HEK293 (cell line): ENCODE data around the gene SLC38A5.

Experiments used
- IKZF3 ChIP-seq: fragments of 450-650 bp; IDR thresholded peaks from 2 replicates; pipeline ENCODE4 v1.5.0; 2018; ENCODE audit warnings: missing biosample characterization, mild to moderate bottlenecking, missing genetic modification characterization, moderate library complexity
- KLF7 ChIP-seq: fragments of 450-650 bp; formaldehyde crosslinking; IDR thresholded peaks from 2 replicates; pipeline ENCODE4 v1.5.1; 2016; ENCODE audit warnings: missing biosample characterization, missing genetic modification characterization, borderline replicate concordance
- MYNN ChIP-seq: fragments of 450-650 bp; formaldehyde crosslinking; IDR thresholded peaks from 2 replicates; pipeline ENCODE4 v1.5.1; 2016; ENCODE audit warnings: missing biosample characterization, missing genetic modification characterization, borderline replicate concordance
- SETDB1 ChIP-seq: IDR thresholded peaks from one replicate; pipeline ENCODE4 v1.6.1; 2017; ENCODE audit warnings: mild to moderate bottlenecking, low read length, moderate library complexity, mixed read lengths; ENCODE audit not compliant: insufficient read length
- SP2 ChIP-seq: fragments of 450-650 bp; formaldehyde crosslinking; IDR thresholded peaks from 2 replicates; pipeline ENCODE4 v1.5.1; 2016; ENCODE audit warnings: missing biosample characterization, missing genetic modification characterization
- ZBTB48 ChIP-seq: fragments of 450-650 bp; formaldehyde crosslinking; IDR thresholded peaks from 2 replicates; pipeline ENCODE4 v1.5.1; 2016; ENCODE audit warnings: missing biosample characterization, missing genetic modification characterization
- ZEB2 ChIP-seq: fragments of 450-650 bp; formaldehyde crosslinking; IDR thresholded peaks from 2 replicates; pipeline ENCODE4 v1.5.1; 2016; ENCODE audit warnings: missing biosample characterization, missing genetic modification characterization
- ZFHX2 ChIP-seq: fragments of 450-650 bp; formaldehyde crosslinking; conservative IDR thresholded peaks from 2 replicates; pipeline ENCODE4 v1.5.1; 2016; ENCODE audit warnings: missing biosample characterization, missing genetic modification characterization
- ZNF184 ChIP-seq: fragments of 450-650 bp; IDR thresholded peaks from 2 replicates; pipeline ENCODE4 v1.5.1; 2018; ENCODE audit warnings: missing biosample characterization, mild to moderate bottlenecking, missing genetic modification characterization
- ZNF239 ChIP-seq: fragments of 450-650 bp; formaldehyde crosslinking; IDR thresholded peaks from 2 replicates; pipeline ENCODE4 v1.5.1; 2016; ENCODE audit warnings: missing biosample characterization, missing genetic modification characterization
- ZNF341 ChIP-seq: fragments of 450-650 bp; formaldehyde crosslinking; IDR thresholded peaks from 2 replicates; pipeline ENCODE4; 2016; ENCODE audit warnings: low read depth, missing biosample characterization, missing genetic modification characterization
- ZNF416 ChIP-seq: fragments of 450-650 bp; formaldehyde crosslinking; IDR thresholded peaks from 2 replicates; pipeline ENCODE4 v1.5.1; 2016; ENCODE audit warnings: missing biosample characterization, missing genetic modification characterization
- ZNF501 ChIP-seq: fragments of 450-650 bp; formaldehyde crosslinking; IDR thresholded peaks from 2 replicates; pipeline ENCODE4 v1.5.1; 2016; ENCODE audit warnings: missing biosample characterization, missing genetic modification characterization
- ZNF548 ChIP-seq: fragments of 450-650 bp; formaldehyde crosslinking; IDR thresholded peaks from 2 replicates; pipeline ENCODE4 v1.5.1; 2016; ENCODE audit warnings: missing biosample characterization, missing genetic modification characterization
- ZNF555 ChIP-seq: fragments of 450-650 bp; formaldehyde crosslinking; conservative IDR thresholded peaks from 2 replicates; pipeline ENCODE4 v1.5.1; 2017; ENCODE audit warnings: missing biosample characterization, mild to moderate bottlenecking, missing genetic modification characterization, inconsistent platforms
- ZNF677 ChIP-seq: fragments of 450-650 bp; IDR thresholded peaks from 2 replicates; pipeline ENCODE4 v1.5.0; 2018; ENCODE audit warnings: missing biosample characterization, mild to moderate bottlenecking, missing genetic modification characterization, moderate library complexity
- ZNF791 ChIP-seq: fragments of 450-650 bp; formaldehyde crosslinking; IDR thresholded peaks from 2 replicates; pipeline ENCODE4 v1.5.1; 2016; ENCODE audit warnings: missing biosample characterization, missing genetic modification characterization
- ZSCAN16 ChIP-seq: fragments of 450-650 bp; formaldehyde crosslinking; IDR thresholded peaks from 2 replicates; pipeline ENCODE4 v1.5.1; 2016; ENCODE audit warnings: missing biosample characterization, missing genetic modification characterization
- TF ChIP-seq, protein P1 (sequence below): fragments of 450-650 bp; formaldehyde crosslinking; IDR thresholded peaks from 2 replicates; pipeline ENCODE4 v1.5.1; 2017; ENCODE audit warnings: missing biosample characterization, missing genetic modification characterization
- TF ChIP-seq, protein P2 (sequence below): fragments of 450-650 bp; formaldehyde crosslinking; IDR thresholded peaks from 2 replicates; pipeline ENCODE4 v1.5.1; 2017; ENCODE audit warnings: missing biosample characterization, missing genetic modification characterization
- TF ChIP-seq, protein P3 (sequence below): fragments of 450-650 bp; formaldehyde crosslinking; IDR thresholded peaks from 2 replicates; pipeline ENCODE4 v1.5.1; 2016; ENCODE audit warnings: missing biosample characterization, missing genetic modification characterization
- TF ChIP-seq, protein P4 (sequence below): fragments of 450-650 bp; formaldehyde crosslinking; IDR thresholded peaks from 2 replicates; pipeline ENCODE4 v1.5.1; 2016; ENCODE audit warnings: missing biosample characterization, missing genetic modification characterization
- TF ChIP-seq, protein P5 (sequence below): fragments of 450-650 bp; formaldehyde crosslinking; IDR thresholded peaks from 2 replicates; pipeline ENCODE4 v1.5.1; 2017; ENCODE audit warnings: missing biosample characterization, missing genetic modification characterization
- TF ChIP-seq, protein P6 (sequence below): fragments of 450-650 bp; formaldehyde crosslinking; optimal IDR thresholded peaks from 2 replicates; pipeline ENCODE3; 2016; ENCODE audit warnings: missing biosample characterization, mild to moderate bottlenecking, missing genetic modification characterization
- TF ChIP-seq, protein P7 (sequence below): fragments of 450-650 bp; formaldehyde crosslinking; conservative IDR thresholded peaks from 2 replicates; pipeline ENCODE4 v1.5.1; 2016; ENCODE audit warnings: low read depth, missing biosample characterization, missing genetic modification characterization

Gene SLC38A5

DNA sequence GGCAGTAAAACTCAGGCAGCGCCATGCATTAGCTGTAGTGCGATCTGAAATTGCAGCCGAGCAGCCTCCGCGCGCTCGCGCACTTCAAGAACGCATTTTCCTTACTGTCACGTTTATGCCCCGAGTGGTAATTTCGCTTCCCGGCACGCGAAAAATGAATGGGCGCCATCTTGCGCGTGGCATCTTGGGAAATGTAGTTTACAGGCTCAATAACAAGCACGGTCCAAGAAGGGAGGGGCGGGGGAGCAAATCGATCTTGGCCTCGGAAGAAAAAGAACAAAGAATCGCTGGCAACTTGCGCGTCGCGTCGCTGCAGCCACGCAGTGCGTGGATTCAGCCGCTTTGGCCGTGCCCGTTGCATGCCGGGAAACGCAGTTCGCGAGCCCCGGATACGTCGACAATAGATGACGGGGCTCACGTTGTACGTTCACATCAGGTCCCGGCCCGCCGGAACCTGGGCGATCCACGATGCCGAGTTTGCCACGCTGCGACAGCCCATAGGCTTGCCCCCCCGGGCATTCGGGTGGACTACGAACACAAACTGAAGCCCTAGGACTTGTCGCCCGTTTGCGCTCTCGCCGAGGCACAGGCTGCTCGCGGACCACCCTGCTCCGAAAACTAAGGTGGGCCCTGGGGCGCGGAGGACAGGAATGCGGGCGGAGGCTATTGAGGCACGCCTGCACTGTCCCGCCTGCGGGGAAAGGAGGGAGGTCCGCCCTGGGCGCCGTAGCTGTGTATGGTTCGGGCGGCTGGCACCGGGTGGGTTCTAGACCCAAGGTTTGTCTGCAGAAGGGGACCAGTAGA lies 5.9 kb upstream of the SLC38A5 start, which contains the start of gene FTSJ1 (continued):
- TF ChIP-seq, protein P1, sequence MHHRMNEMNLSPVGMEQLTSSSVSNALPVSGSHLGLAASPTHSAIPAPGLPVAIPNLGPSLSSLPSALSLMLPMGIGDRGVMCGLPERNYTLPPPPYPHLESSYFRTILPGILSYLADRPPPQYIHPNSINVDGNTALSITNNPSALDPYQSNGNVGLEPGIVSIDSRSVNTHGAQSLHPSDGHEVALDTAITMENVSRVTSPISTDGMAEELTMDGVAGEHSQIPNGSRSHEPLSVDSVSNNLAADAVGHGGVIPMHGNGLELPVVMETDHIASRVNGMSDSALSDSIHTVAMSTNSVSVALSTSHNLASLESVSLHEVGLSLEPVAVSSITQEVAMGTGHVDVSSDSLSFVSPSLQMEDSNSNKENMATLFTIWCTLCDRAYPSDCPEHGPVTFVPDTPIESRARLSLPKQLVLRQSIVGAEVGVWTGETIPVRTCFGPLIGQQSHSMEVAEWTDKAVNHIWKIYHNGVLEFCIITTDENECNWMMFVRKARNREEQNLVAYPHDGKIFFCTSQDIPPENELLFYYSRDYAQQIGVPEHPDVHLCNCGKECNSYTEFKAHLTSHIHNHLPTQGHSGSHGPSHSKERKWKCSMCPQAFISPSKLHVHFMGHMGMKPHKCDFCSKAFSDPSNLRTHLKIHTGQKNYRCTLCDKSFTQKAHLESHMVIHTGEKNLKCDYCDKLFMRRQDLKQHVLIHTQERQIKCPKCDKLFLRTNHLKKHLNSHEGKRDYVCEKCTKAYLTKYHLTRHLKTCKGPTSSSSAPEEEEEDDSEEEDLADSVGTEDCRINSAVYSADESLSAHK (tag by site-specific recombination), result no peak
- TF ChIP-seq ZNF791 (tag by site-specific recombination) (no peak), ZNF501 (tag by site-specific recombination) (no peak; the same call in none of the 2 replicates), ZNF416 (tag by site-specific recombination) (no peak), ZEB2 (tag by site-specific recombination) (peak; percentile 76), IKZF3 (tag by site-specific recombination) (no peak), ZNF548 (tag by site-specific recombination) (no peak), KLF7 (no peak), ZNF184 (tag by site-specific recombination) (no peak), ZNF239 (no peak), ZSCAN16 (tag by site-specific recombination) (no peak), ZNF677 (no peak), ZNF341 (peak; percentile 51; the same call in 1 of the 2 replicates), ZBTB48 (tag by site-specific recombination) (0 out of 2 replicates have a peak, but pooled peaks have one; percentile 16), MYNN (tag by site-specific recombination) (no peak), SP2 (tag by site-specific recombination) (peak; percentile 69), ZFHX2 (tag by site-specific recombination) (no peak), ZNF555 (tag by site-specific recombination) (no peak), SETDB1 (no peak)
- TF ChIP-seq, protein P2, sequence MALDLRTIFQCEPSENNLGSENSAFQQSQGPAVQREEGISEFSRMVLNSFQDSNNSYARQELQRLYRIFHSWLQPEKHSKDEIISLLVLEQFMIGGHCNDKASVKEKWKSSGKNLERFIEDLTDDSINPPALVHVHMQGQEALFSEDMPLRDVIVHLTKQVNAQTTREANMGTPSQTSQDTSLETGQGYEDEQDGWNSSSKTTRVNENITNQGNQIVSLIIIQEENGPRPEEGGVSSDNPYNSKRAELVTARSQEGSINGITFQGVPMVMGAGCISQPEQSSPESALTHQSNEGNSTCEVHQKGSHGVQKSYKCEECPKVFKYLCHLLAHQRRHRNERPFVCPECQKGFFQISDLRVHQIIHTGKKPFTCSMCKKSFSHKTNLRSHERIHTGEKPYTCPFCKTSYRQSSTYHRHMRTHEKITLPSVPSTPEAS, result no peak
- TF ChIP-seq, protein P3, sequence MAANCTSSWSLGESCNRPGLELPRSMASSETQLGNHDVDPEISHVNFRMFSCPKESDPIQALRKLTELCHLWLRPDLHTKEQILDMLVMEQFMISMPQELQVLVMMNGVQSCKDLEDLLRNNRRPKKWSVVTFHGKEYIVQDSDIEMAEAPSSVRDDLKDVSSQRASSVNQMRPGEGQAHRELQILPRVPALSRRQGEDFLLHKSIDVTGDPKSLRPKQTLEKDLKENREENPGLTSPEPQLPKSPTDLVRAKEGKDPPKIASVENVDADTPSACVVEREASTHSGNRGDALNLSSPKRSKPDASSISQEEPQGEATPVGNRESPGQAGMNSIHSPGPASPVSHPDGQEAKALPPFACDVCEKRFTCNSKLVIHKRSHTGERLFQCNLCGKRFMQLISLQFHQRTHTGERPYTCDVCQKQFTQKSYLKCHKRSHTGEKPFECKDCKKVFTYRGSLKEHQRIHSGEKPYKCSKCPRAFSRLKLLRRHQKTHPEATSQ (tag by site-specific recombination), result no peak
- TF ChIP-seq, protein P4, sequence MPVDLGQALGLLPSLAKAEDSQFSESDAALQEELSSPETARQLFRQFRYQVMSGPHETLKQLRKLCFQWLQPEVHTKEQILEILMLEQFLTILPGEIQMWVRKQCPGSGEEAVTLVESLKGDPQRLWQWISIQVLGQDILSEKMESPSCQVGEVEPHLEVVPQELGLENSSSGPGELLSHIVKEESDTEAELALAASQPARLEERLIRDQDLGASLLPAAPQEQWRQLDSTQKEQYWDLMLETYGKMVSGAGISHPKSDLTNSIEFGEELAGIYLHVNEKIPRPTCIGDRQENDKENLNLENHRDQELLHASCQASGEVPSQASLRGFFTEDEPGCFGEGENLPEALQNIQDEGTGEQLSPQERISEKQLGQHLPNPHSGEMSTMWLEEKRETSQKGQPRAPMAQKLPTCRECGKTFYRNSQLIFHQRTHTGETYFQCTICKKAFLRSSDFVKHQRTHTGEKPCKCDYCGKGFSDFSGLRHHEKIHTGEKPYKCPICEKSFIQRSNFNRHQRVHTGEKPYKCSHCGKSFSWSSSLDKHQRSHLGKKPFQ (tag by site-specific recombination), result no peak
- TF ChIP-seq, protein P5, sequence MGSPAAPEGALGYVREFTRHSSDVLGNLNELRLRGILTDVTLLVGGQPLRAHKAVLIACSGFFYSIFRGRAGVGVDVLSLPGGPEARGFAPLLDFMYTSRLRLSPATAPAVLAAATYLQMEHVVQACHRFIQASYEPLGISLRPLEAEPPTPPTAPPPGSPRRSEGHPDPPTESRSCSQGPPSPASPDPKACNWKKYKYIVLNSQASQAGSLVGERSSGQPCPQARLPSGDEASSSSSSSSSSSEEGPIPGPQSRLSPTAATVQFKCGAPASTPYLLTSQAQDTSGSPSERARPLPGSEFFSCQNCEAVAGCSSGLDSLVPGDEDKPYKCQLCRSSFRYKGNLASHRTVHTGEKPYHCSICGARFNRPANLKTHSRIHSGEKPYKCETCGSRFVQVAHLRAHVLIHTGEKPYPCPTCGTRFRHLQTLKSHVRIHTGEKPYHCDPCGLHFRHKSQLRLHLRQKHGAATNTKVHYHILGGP (tag by site-specific recombination), result no peak
- TF ChIP-seq, protein P6, sequence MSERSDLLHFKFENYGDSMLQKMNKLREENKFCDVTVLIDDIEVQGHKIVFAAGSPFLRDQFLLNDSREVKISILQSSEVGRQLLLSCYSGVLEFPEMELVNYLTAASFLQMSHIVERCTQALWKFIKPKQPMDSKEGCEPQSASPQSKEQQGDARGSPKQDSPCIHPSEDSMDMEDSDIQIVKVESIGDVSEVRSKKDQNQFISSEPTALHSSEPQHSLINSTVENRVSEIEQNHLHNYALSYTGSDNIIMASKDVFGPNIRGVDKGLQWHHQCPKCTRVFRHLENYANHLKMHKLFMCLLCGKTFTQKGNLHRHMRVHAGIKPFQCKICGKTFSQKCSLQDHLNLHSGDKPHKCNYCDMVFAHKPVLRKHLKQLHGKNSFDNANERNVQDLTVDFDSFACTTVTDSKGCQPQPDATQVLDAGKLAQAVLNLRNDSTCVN (tag by site-specific recombination), result peak; percentile 93
- TF ChIP-seq, protein P7, sequence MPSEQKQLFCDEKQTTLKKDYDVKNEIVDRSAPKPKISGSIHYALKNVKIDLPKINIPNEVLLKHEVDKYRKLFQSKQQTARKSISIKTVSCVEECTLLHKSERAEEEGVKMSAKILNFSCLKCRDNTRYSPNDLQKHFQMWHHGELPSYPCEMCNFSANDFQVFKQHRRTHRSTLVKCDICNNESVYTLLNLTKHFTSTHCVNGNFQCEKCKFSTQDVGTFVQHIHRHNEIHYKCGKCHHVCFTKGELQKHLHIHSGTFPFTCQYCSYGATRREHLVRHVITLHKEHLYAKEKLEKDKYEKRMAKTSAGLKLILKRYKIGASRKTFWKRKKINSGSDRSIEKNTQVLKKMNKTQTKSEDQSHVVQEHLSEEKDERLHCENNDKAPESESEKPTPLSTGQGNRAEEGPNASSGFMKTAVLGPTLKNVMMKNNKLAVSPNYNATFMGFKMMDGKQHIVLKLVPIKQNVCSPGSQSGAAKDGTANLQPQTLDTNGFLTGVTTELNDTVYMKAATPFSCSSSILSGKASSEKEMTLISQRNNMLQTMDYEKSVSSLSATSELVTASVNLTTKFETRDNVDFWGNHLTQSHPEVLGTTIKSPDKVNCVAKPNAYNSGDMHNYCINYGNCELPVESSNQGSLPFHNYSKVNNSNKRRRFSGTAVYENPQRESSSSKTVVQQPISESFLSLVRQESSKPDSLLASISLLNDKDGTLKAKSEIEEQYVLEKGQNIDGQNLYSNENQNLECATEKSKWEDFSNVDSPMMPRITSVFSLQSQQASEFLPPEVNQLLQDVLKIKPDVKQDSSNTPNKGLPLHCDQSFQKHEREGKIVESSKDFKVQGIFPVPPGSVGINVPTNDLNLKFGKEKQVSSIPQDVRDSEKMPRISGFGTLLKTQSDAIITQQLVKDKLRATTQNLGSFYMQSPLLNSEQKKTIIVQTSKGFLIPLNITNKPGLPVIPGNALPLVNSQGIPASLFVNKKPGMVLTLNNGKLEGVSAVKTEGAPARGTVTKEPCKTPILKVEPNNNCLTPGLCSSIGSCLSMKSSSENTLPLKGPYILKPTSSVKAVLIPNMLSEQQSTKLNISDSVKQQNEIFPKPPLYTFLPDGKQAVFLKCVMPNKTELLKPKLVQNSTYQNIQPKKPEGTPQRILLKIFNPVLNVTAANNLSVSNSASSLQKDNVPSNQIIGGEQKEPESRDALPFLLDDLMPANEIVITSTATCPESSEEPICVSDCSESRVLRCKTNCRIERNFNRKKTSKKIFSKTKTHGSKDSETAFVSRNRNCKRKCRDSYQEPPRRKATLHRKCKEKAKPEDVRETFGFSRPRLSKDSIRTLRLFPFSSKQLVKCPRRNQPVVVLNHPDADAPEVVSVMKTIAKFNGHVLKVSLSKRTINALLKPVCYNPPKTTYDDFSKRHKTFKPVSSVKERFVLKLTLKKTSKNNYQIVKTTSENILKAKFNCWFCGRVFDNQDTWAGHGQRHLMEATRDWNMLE, result no peak; the same call in 1 of the 2 replicates
